ENCODE results near the gene MYL11.

DNA sequence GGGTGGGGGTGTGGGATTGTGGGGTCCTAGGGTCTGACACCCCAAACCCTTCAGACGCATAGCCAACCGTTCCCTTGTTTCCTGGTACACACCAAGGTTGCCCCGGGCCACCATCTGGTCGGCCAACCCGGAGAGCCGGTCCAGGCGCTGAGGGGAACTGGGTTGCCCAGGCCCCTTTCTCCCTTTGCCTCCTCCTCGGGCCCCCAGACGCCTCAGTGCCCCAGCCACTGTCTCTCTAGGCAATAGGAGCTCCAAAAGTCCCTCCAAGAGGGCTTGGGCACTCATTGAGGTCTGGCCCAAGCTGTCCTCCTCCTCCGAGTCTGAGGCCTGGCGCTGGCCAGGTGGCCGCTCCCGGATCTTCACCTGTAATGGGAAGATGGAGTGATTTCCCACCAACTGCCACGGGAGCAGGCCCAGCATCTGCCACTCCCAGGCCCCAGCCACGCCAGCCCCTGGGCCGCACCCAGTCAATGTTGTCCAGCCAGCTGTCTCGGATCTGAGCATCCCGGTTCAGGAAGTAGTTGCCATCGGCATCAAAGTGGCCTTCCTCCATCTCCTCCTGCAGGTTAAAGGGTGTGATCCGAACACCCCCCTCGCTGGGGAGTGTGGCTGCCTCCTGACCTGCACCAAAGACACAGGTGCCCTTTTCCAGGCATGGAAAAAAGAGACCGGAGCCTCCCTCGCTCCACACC lies 21.0 kb upstream of the MYL11 start:
- TF ChIP-seq SUZ12 (IDR thresholded peaks at IDR 0.05), result no peak
- no peak for TF ChIP-seq FOXK2 (IDR thresholded peaks at IDR 0.05)
- TF ChIP-seq NFRKB (IDR thresholded peaks at IDR 0.05), result no peak
- TF ChIP-seq SP1 (IDR thresholded peaks at IDR 0.05), result no peak
- TF ChIP-seq LEF1 (IDR thresholded peaks at IDR 0.05; ENCODE audit: borderline replicate concordance), result no peak

Data from HEK293T (cell line).